Panc1 (cell line): ENCODE data around the gene PADI6. TPM values are rescaled to one million over a fixed set of nuclear protein-coding genes. Genes with fewer than 3 reads are reported as not detected.

ENCODE experiments used
- ATAC-seq: fragments of 200-7000 bp; cut with Tn5 transposase; 2 replicates; pipeline ENCODE4 v1.9.1; 2020; ENCODE audit warnings: mild to moderate bottlenecking, moderate library complexity
- BruUV-seq: library from RNA; stranded (reverse); fragments of 400-500 nt; replicated peaks from 2 replicates; lab custom pipeline; 2021; lab: Mats Ljungman, UMichigan
- CTCF ChIA-PET: fragments of 300-600 bp; sonication (Branson Sonifier 250); formaldehyde crosslinking; loops from one replicate; lab custom pipeline; 2022; ENCODE audit warnings: antibody characterized with exemption; lab: Charles Lee
- POLR2A ChIA-PET: fragments of 300-600 bp; sonication (Branson Sonifier 250); formaldehyde crosslinking; loops from one replicate; lab custom pipeline; 2022; ENCODE audit warnings: antibody characterized with exemption; lab: Charles Lee
- DNase-seq: peaks from one replicate; pipeline ENCODE4 v3.0.0-alpha.2; 2010; ENCODE audit warnings: low read depth, low spot score
- H3K27ac ChIP-seq: 2 replicates; pipeline ENCODE4 v1.5.1; 2011; ENCODE audit warnings: mild to moderate bottlenecking, low read length, inconsistent platforms
- H3K27me3 ChIP-seq: fragments of 200-500 bp; sonication (Bioruptor generic); 2 replicates; pipeline ENCODE4 v1.6.0; 2014; ENCODE audit warnings: low read length, inconsistent platforms; ENCODE audit not compliant: control insufficient read depth, insufficient read depth
- H3K36me3 ChIP-seq: fragments of 200-500 bp; sonication (Bioruptor generic); 2 replicates; pipeline ENCODE4 v1.5.1; 2014; ENCODE audit warnings: inconsistent platforms, mild to moderate bottlenecking, low read length, moderate library complexity; ENCODE audit not compliant: control insufficient read depth, insufficient read depth
- H3K4me1 ChIP-seq: 2 replicates; pipeline ENCODE4 v1.5.1; 2011; ENCODE audit warnings: inconsistent platforms, mild to moderate bottlenecking, low read length, moderate library complexity; ENCODE audit not compliant: control insufficient read depth, insufficient read depth
- H3K4me3 ChIP-seq, 2 experiments: 2 replicates each; pipeline ENCODE4 v1.5.1; 2011 to 2012; ENCODE audit warnings: low read depth in 2 of 2, low read length in 2 of 2, mild to moderate bottlenecking in 2 of 2, inconsistent platforms in 1 of 2, moderate library complexity in 1 of 2
- H3K9me3 ChIP-seq: fragments of 200-500 bp; sonication (Bioruptor generic); 2 replicates; pipeline ENCODE4 v1.5.1; 2014; ENCODE audit warnings: low read depth, mild to moderate bottlenecking, inconsistent platforms, low read length, moderate library complexity; ENCODE audit not compliant: control insufficient read depth, insufficient read depth
- CTCF ChIP-seq: fragments of 450-650 bp; IDR thresholded peaks from 2 replicates; pipeline ENCODE4 v1.5.1; 2017; ENCODE audit warnings: mild to moderate bottlenecking
- POLR2AphosphoS5 ChIP-seq: IDR thresholded peaks from 2 replicates; pipeline ENCODE4 v1.6.1; 2012; ENCODE audit warnings: mild to moderate bottlenecking, low read depth, low read length, moderate library complexity
- SIN3A ChIP-seq: IDR thresholded peaks from 2 replicates; pipeline ENCODE4 v1.6.1; 2012; ENCODE audit warnings: low read depth, mild to moderate bottlenecking, low read length, moderate library complexity, borderline replicate concordance; ENCODE audit not compliant: insufficient read depth
- TCF7L2 ChIP-seq: IDR thresholded peaks from 2 replicates; pipeline ENCODE4 v1.6.1; 2011; ENCODE audit warnings: mild to moderate bottlenecking, low read depth, low read length, inconsistent platforms
- in situ Hi-C: cut with HindIII; loops from 2 replicates; pipeline ENCODE4 v1.10.0; 2016; ENCODE audit warnings: low sequenced_read_pairs, low pct_unique_long_range_greater_than_20kb
- intact Hi-C: fragments of 100-400 bp; cut with micrococcal nuclease; formaldehyde crosslinking; loops from one replicate; pipeline ENCODE4 v1.10.0; 2022; ENCODE audit not compliant: unreplicated experiment
- total RNA-seq: library from RNA; stranded (reverse); gene quantifications from one replicate; pipeline ENCODE4 v1.2.1, GENCODE V29; 2021; ENCODE audit not compliant: unreplicated experiment
- TF ChIP-seq, protein P1 (sequence below), 2 experiments: IDR thresholded peaks; 2 replicates each; pipeline ENCODE4 v1.6.1; 2011 to 2012; ENCODE audit warnings: low read depth in 2 of 2, control low read depth in 1 of 2, low read length in 1 of 2, mild to moderate bottlenecking in 1 of 2, moderate library complexity in 1 of 2; ENCODE audit not compliant: insufficient read depth in 1 of 2

The PADI6 gene
- total RNA-seq, 1 experiment from 2014 or later, result not detected

GRCh38 chr1:17400725-17401341 lies 28.8 kb downstream of the PADI6 start:
- in situ Hi-C loops, result no loop called here
- no peaks in the 10 kb centered on the region for H3K36me3 ChIP-seq
- no peak for ATAC-seq
- no peak for DNase-seq
- H3K9me3 ChIP-seq, result no peaks in the 10 kb centered on the region
- POLR2A ChIA-PET, result no interaction called here
- CTCF ChIA-PET, result no interaction called here
- BruUV-seq, result no TSS peak
- H3K4me1 ChIP-seq, result peaks cover 7% of the 10 kb centered on the region; the same call in 1 of the 2 replicates
- H3K27ac ChIP-seq, result no peak overlapping the region; the same call in 1 of the 2 replicates
- H3K27me3 ChIP-seq, result no peaks in the 10 kb centered on the region
- intact Hi-C loops, result loop anchor here (10.0 kb wide), 1 partner anchor 166 kb away; no protein-coding TSS in a partner anchor
- TF ChIP-seq, protein P1, sequence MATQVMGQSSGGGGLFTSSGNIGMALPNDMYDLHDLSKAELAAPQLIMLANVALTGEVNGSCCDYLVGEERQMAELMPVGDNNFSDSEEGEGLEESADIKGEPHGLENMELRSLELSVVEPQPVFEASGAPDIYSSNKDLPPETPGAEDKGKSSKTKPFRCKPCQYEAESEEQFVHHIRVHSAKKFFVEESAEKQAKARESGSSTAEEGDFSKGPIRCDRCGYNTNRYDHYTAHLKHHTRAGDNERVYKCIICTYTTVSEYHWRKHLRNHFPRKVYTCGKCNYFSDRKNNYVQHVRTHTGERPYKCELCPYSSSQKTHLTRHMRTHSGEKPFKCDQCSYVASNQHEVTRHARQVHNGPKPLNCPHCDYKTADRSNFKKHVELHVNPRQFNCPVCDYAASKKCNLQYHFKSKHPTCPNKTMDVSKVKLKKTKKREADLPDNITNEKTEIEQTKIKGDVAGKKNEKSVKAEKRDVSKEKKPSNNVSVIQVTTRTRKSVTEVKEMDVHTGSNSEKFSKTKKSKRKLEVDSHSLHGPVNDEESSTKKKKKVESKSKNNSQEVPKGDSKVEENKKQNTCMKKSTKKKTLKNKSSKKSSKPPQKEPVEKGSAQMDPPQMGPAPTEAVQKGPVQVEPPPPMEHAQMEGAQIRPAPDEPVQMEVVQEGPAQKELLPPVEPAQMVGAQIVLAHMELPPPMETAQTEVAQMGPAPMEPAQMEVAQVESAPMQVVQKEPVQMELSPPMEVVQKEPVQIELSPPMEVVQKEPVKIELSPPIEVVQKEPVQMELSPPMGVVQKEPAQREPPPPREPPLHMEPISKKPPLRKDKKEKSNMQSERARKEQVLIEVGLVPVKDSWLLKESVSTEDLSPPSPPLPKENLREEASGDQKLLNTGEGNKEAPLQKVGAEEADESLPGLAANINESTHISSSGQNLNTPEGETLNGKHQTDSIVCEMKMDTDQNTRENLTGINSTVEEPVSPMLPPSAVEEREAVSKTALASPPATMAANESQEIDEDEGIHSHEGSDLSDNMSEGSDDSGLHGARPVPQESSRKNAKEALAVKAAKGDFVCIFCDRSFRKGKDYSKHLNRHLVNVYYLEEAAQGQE (IDR thresholded peaks at IDR 0.05; ENCODE audit: insufficient read depth in 1 of 2, low read depth in 2 of 2, low read length in 1 of 2), result no peak
- TF ChIP-seq CTCF (no peak), SIN3A (no peak), POLR2AphosphoS5 (no peak), TCF7L2 (no peak)
- no peak overlapping the region for H3K4me3 ChIP-seq

DNA sequence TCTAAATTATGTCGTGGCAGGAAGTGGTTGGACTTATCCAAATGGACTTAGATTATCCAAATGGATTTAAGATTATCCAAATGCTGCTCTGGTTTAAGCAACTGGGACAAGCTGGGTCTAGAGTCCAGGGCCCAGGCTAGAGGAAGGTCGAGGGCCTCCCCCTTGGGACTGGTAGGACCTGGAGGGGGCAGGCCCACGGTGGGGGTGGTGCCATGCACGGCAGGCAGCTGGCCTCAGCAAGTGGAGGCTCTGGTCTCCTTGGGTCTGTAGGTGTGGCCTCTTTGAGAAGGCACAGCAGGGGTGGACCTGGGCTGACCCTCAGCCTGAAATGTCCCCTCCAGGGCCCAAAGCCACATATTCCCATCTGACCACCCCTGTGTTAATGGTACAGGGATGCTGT lies 29.8 kb downstream of the PADI6 start:
- Histone ChIP-seq H3K9me3 (no peaks in the 10 kb centered on the region), H3K4me1 (peaks cover 13% of the 10 kb centered on the region), H3K27ac (no peak overlapping the region), H3K27me3 (no peaks in the 10 kb centered on the region), H3K36me3 (no peaks in the 10 kb centered on the region), H3K4me3 (no peak overlapping the region)
- ChIA-PET POLR2A (no interaction called here), CTCF (no interaction called here)
- BruUV-seq, result no TSS peak
- in situ Hi-C loops (no loop called here), intact Hi-C loops (loop anchor here (10.0 kb wide), 1 partner anchor 167 kb away; no protein-coding TSS in a partner anchor)
- ATAC-seq, result no peak
- no peak for TF ChIP-seq CTCF
- no peak for TF ChIP-seq TCF7L2
- TF ChIP-seq SIN3A, result no peak
- TF ChIP-seq, protein P1 (IDR thresholded peaks at IDR 0.05; ENCODE audit: insufficient read depth in 1 of 2, low read depth in 2 of 2, low read length in 1 of 2), result no peak
- TF ChIP-seq POLR2AphosphoS5, result no peak
- no peak for DNase-seq
